ENCODE results near the gene PREX1.

DNA sequence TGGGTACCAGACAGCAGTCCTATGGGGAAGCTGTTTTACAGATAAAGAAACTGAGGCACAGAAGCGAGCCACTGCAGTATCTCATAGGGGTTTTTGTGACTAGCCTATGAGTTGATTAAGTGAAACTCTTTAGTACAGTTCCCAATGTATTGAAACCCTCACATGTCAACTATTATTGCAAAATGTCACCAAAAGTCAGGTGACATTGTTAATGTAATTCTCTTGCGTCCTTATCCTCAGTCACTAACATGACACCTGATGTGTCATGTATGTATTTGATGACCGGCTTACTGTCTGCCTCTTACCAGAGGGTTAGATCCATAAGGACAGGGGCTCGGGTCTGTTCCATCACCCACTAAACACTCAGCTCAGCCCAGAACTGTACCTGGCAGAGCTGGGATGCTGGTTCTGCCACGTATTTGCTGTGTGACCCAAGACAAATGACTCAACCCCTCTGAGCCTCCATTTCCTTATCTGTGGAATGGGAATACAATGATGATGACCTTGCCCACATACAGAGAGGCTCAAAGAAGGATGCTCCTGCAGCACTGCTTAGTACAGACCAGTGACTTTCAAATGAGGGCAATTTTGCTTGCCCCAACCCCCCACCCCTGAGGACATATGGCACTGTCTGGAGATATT lies 32.9 kb downstream of the PREX1 start:
- TF ChIP-seq CTCF (IDR thresholded peaks at IDR 0.05) (no peak), POLR2A (IDR thresholded peaks at IDR 0.05) (no peak)

All from adrenal gland (tissue), 5 donors.